NCI-H1436 treated with DMSO at 0.1 percent for 48 hours (cell line): ENCODE data around the gene MCRS1.
"Not testable (repeated sequence)": the region's sequence is repeated elsewhere in the genome, so short reads cannot be mapped to it uniquely, and the experiment has no call there.

Source experiments
- DNase-seq: peaks from one replicate; lab custom pipeline; 2025; lab: John Stamatoyannopoulos, UW

MCRS1 gene

DNA sequence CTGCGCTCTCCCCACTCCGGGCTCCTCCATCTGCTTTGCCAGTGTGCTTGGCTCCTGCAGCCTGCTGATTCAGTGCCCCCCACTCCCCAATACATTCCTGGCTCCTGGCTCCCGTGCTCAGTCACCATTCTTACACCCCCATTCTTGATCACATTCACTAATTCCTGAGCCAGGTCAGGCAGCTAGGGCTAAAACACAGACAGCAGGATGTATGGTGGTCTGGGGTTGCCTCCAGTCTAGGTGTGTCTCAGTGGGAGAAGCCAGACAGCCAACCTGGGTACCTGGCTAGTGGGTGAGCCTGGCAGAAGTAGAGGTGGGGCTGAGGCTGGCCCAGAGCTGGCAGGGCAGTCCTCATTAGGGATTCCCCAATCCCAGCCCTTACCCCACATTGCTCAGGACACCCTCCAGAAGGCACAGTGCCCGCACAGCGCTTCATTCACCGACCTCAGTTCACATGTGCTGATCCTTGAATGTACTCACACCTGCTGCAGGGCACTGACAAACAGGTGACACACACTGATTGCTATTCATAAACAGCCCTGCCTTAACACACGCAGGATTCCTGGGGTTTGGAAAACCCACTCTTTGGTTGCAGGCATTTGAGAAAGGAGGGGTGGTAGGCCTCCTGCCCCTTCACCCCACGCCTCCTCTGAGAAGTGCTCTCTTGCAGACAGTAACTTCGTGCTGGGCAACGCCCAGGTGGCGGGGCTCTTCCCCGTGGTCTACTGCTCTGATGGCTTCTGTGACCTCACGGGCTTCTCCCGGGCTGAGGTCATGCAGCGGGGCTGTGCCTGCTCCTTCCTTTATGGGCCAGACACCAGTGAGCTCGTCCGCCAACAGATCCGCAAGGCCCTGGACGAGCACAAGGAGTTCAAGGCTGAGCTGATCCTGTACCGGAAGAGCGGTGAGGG lies 27.5 kb downstream of the MCRS1 start:
- no peak for DNase-seq

DNA sequence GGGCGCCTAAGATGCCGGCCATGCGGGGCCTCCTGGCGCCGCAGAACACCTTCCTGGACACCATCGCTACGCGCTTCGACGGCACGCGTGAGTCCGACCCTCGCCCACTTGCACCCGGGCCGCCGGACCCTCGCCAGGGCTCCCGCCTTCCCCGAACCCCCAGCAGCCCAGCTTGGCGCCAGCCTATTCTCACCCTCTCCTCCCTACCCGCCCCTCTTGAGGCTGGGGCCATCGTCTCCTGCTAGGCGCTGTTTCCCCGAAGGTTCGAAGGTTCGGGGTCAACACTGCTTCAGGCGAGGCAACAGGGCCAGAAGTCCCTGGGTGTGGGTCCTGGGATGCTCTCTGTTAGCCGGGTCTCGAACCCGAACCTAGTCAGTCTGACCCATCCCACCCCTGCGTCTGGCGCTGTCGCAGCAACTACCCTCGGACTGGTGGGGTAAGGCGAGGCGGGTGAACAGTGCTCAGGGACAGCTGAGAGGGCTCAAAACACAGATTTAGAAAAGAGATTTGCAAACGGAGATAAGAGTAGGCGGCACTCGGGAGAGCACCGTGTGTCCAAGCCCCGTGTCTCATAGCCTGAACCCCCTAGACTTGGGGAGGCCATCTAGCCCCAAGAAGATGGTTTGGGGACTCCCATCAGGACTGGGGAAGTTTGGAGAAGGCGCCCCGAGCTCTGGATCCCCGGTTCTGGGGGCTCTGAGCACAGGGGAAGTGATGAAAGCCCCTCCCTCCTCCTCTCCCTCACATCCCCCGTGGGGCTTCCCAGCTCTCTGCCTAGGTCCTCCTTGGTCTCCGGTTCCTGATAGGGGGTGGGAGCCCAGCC lies 28.3 kb downstream of the MCRS1 start:
- DNase-seq: no peak

DNA sequence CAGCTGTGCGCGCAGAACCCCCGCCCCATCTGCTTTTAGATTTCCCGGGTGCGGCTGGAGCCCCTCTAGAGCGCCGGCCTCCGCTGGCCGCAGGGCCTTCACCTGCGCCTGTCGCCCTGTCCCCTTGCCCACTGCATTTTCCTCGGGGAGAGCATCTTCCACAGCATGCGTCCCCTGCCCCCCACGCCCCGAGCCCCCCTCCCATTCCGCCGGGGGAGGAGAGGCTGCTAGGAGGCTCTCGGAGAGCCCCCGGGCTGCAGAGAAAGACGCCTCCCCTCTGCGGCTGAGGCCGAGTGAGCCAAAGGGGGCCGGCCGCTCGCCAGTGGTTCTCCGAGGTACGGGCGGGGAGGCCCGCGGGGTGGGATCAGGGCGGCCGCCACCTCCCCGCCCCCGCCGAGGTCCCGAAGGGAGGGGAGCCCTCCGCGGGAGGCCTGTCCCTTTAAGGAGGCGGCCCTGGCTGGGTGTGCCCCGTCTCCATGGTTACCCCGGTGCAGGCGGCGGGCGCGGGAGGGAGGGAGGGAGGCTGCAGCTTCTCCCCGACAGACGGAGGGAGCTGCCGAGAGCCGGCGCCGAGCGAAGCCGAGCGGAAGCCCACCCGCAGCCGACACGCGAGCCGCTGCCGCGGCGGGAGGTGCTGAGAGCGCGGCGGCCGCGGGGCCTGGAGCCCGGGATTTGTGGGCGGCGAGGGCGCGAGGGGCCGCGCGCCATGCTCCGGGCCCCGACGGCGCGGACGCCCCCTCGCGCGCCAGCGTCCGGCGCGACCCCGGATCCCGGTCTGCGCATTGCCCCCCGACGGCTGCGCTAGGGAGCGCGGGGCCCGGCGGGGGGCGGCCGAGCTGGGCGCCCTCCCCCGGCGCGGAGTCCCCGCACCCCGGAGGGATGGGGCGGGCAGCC lies 29.2 kb downstream of the MCRS1 start, which contains the start of gene KCNH3:
Gene KCNH3 (plus strand): TSS at position 521 of the 894 bp plus-strand sequence. CDS start 387 bp downstream, outside the sequence.
- DNase-seq: peak; percentile 59

DNA sequence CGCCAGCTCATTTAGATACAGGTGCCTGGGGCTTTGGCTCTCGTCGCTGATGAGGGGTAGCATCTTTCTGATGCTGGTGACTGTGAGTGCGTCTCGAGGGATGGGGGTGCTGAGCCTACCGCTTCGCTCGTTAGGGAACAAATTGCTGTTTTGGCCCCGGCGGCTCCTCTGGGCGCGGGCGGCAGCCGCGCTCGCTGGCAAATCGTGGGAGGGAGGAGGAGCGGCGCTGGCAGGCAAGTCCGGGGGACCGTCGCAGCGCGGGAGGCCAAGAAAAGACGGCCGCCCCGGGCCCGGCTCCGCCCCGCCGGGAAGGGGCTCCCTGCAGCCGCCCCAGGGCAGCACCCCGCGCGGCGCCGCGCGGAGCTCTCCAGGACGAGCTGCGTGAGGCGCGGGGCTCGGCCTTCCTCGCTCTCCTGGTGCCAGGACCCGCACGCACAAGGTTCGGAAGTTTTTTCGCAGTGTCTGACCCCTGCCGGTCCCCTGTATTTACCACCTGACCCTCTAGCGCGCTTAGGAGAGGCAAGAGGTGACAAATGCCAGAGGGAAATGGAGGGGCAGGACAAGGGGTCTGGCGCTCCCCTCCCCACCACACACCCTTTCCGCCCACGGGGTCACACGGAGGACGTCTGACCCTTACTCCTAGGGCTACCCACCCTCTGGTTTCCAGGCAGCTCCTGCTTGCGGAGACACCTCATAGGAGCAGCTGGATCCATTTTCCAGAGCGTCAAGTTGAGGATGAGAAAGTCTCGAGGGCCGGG lies 30.0 kb downstream of the MCRS1 start:
- no peak for DNase-seq

DNA sequence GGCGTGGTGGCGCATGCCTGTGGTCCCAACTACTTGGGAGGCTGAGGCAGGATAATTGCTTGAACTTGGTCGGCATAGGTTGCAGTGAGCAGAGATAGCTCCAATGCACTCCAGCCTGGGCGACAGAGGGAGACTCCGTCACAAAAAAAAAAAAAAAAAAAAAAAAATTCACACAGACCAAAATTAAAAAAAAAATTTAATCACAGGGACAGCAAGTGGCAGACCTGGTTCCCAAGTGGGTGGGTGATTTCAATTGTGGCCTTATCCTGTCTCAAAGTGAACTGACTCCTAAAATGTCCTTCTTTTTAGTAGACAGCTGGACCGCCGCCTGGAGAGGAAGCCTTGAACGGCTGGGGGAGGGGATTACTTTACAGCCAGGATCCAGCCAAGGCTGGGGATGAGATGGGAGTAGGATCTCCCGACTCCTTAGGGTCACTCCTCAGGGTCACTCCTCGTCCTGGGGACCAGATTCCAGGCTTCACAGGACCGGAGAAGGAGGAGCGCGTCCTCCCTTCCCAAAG lies 30.7 kb downstream of the MCRS1 start:
- no peak for DNase-seq

DNA sequence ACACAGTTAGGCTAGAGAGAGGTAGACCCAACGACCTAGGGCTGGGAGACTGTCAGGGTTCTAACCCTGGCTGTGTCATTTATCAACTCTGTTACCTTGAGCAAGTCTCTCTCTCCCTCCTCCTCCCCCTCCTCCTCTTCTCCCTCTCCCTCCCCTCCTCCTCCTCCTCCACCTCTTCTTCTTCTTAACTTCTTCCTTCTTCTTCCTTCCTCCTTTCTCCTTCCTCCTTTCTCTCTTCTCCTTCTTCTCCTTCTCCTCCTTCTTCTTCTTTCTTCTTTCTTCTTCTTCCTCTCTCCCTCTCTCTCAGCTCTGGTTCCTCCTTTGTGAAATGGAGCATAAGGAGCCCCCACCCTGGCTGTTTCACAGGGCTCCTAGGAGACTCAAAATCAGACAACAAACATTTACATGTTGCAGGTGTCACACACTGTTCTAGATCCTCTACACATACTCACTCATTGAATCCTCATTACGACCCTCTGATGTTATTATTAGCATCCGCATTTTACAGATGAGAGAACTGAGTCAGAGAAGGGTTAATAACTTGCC lies 31.3 kb downstream of the MCRS1 start:
- no peak for DNase-seq

DNA sequence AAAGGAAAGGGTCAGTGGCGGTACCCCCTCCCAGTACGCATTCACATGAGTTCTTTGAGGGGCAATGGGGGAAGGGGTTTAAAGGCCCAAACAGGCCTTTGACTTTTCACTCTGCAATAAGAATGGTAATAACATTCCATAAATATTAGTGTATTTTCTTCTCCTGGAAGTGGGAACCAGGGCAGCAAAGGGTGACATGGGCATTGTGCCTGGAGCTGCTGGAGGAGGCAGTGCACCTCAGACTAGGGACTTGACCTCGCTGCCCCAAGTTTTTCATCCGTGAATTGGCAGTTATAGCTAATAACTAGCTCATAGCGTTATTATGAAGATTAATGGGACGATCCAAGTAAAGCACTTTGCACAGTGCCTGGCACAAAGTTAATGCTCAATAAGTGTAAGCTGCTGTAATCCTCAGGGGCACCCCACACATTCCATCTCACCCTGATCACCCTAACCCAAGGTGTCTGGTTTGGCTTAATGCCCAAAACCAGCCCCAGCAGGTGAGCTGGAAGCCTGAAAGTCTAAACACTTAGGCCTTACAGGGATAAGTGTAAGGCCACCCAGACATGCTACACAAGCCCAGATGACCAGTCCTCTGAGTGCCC lies 31.9 kb downstream of the MCRS1 start:
- DNase-seq: no peak

DNA sequence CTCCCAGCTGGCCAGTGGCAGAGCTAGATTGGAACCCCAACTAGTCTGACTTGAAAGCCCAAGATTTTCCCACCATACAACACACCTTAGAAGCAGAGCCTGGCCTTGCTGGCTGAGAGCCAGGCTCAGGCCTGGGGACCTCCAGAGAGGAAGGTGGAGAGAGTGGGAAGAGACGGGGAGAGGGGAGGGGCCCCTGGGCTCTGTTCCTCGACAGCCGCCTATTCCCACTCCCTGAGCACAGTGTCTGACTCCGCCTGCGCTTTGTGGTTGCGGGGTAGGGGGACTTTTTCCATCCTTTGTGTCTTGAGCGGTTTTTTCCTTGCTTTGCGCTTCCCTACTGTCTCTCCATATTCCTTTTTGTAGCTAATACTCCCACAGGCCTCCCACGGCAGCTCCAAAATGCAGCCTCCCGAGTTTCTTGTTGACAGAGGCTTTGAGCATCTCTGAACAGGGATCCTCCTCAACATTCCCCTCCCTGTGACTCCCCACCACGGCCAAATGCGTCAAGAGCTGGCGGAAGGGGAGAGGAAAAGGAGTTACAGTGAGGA lies 33.1 kb downstream of the MCRS1 start:
- DNase-seq: no peak

DNA sequence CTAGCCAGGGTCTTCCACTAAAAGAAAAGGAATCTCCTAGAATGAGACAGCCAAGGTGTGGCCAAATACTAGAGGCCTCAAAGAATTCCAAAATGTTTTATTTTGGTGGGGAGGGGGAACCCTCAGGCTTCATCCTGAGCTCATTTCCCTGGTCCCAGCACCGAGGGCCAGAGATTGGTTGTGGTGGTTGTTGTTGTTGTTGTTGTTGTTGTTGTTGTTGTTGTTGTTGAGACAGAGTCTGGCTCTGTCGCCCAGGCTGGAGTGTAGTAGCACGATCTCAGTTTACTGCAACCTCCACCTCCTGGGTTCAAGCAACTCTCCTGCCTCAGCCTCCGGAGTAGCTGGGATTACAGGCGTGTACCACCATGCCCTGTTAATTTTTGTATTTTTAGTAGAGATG lies 33.8 kb downstream of the MCRS1 start:
- not testable (repeated sequence) for DNase-seq

DNA sequence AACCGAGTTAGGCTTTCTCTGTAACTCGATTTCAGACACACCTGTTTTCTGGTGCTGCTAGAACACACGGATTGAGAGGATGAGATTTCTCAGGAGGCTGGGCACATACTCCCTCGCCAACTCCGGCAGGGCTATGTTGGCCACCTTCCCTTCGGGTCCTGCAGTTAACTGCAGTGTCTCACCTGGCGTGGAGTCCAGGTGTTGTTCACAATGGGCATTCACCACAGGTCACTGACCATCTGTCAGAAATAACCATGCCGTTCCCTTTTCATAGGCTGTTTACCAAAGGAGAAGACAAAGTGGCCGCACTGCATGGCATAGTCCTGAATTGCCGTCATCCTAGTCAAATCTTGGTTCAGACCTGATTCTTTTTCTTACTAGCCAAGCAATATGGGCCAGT lies 34.6 kb downstream of the MCRS1 start:
- DNase-seq: no peak

DNA sequence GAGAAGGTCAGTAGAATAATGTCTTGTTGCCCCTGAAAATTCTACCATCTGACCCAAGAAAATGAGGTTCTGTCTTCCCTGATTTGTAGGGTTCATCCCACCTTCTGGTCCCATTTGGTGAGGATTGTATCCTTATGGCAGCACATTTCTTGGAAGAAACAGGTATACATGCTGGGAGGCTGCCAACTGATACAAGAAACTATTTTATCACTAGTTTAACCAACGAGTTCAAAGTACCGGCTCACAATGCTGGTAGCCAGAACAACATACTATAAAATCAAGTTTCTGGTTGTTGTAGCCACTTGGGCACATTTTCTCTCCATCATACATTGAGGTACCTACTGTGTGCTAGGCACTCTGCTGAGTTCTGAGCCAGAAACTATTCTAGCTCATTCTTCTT lies 36.2 kb downstream of the MCRS1 start:
- DNase-seq: no peak

DNA sequence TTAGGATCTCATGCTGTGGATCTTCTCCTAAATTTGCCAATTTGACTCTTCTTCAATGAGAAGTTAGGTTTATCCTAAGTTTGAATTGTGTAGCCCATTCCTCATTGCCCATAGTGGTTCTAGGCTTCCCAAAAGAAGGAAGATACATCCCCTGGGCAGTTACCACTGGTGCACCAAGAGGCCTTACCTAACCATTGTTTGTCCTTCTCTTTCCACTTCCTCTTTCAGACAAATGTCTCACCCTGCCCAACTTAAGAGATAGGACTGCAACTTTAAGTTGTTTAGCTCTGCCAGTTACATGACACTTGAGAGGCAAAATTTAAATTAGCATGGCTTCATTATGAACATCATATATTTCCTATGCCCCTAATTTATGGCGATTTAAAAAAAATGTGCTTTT lies 38.5 kb downstream of the MCRS1 start:
- no peak for DNase-seq

DNA sequence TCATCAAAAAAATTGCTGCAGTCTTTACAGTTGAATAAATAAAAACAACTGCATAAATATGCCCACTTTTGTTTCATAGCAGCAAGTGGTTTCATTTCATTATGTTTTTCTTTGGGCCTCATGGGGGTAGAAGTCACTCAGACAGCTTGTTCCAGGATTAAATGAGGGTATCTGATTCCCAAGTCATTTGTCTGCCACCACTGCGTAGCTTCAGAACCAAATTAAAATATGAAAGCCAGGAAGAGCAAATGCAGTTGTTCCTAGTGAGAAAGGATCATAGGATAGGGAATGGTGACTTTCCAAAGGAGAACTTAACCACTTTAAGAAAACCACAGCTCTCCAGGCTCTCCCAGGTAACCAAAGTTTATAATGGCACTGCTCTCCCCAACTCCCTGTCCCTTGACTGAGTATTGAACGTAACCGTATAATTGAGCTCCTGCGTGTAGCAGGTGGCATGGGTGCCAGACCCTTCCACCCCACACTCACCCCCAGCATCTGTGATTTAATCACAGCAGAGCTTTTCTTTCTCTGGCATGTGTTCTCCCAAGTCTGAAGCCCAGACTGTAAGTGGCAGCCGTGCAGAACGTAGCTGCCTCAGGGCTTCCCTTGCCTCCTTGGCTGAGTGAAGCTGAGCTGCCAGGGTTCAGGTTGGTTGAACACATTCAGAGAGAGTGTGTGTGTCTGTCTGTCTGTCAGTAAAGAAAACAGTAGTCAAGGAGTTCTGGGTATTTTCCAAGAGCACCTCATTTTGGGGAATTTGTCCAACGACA lies 40.4 kb downstream of the MCRS1 start:
- DNase-seq: no peak

DNA sequence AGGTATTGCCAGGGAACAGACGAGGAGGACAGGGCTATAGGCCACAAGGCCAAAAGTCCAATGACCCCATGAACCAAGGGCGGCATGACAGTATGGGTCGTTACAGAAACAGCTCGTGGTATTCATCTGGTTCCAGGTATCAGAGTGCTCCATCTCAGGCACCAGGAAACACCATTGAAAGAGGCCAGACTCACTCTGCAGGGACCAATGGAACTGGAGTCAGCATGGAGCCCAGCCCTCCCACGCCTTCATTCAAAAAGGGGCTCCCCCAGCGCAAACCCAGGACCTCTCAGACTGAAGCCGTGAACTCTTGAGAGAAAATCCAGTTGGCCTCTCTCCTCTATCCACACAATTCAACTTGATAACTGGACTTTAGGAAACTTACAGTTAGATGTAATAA lies 42.0 kb downstream of the MCRS1 start:
- DNase-seq: no peak

DNA sequence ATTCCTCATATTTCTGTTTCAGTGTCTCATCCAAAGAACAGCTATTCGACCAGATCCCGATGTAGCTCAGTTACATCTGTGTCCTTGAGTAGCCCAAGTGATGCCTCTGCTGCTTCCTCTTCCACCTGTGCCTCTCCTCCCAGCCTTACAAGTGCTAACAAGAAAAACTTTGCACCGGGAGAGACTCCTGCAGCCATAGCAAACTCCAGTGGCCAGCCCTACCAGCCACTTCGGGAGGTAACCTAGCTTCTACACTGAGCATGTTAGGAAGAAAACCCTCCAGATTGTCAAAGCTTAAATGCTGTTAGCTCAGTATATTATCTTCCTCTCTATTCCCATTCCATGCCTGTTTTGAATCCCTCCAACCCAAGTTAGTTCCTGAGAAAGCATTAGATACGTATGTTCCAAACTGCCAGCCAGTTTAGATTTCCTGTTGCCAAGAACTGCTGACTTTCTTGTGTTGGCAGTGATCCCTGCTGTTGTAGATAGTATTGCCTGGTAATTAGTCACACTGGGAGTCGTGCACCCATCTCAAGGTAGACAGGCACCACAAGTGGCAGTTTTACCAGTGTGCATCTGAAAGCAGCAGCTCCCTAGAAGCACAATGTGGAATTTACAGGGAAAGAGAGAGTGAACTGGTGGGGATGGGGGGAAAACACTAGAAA lies 43.1 kb downstream of the MCRS1 start:
- no peak for DNase-seq

DNA sequence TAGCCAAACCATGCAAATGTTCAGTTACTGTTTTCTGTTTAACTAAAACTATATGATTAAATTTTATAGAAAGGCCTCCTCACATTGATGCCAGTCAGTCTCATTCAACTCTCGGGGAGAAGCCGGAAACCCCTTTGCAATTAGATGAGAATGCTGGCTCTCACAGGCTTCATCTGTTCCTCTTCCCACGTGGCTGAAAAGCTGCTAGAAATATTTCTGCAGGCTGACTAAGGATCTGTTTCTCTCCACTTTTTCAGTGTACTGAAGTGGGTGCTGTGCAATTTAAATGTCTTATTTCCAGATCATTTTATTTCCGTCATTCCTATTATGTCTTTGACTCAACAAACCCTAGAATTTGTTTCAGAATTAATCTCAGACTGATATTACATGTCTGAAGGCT lies 46.6 kb downstream of the MCRS1 start:
- no peak for DNase-seq

DNA sequence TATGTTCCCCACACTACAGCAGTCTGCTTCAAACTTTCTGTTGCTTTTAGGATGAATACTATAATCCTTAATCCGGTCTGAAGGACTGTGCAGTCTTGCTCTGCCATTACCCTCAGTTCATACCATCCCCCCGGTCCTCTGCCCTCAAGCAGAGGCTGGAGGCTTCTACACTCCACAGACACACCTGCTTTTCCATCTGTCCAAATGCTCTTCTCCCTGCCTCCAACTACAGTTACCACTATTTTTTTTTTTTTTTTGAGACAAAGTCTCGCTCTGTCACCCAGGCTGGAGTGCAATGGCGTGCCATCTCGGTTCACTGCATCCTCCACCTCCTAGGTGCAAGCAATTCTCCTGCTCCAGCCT lies 48.4 kb downstream of the MCRS1 start:
- DNase-seq: no peak

DNA sequence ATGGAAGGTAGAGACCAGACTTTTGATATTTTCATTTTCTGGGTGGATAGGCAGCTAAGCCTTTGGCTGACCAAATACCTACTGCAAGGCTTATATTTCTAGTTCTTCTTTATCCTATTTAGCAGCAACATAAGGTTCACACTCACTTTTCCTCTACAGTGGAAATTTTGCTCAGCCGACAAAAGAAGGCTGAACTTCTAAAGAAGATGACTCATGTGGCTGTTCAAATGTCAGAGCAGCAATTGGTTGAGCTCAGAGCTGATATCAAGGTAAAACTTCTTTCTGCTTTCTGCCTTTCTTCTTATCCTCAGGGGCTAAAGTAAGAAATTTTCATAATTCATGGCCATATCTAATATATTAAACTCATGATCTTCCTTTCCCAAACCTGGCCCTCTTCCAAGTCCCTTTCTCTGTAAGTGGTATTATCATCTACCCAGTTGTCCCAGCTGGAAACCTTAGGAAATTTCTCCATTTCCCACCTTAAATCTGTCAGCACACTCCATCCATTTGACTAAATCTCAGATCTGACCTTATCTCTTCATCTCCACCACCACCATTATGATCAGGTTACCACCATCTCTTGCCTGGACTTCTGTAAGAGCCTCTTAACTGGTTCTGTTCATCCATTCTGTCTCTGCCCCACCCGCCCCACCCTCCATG lies 48.9 kb downstream of the MCRS1 start:
- no peak for DNase-seq
